Right lobe of liver (tissue), 6 donors: Measurements from ENCODE around the gene RAB43. TPM values are rescaled to one million over a fixed set of nuclear protein-coding genes. Genes with fewer than 3 reads are reported as not detected.
A peak's percentile ranks its signal among the peaks of the same experiment; 100 is the strongest.

Experiments used
- ATAC-seq, 4 donors: fragments of 200-7000 bp; cut with Tn5 transposase; one replicate each; pipeline ENCODE4 v1.9.1; 2020; ENCODE audit warnings: mild to moderate bottlenecking in 4 of 4, moderate library complexity in 4 of 4
- DNase-seq, 3 donors: peaks; one replicate each; pipeline ENCODE4 v3.0.0-alpha.2; 2020
- H3K27ac ChIP-seq, 3 donors: fragments of 200-600 bp; one replicate each; pipeline ENCODE4 v1.8.0; 2022
- H3K27me3 ChIP-seq, 2 donors: fragments of 200-600 bp; one replicate each; pipeline ENCODE4 v1.8.0; 2022
- H3K36me3 ChIP-seq, 4 donors: fragments of 200-600 bp; sonication (generic) in 1 of 4; one replicate each; pipeline versions ENCODE4 v1.5.1 to v1.8.0; 2017 to 2022; ENCODE audit warnings: control low read depth in 1 of 4
- H3K4me1 ChIP-seq, 4 donors: fragments of 200-600 bp; sonication (generic) in 1 of 4; one replicate each; pipeline versions ENCODE4 v1.5.1 to v1.8.0; 2017 to 2022; ENCODE audit warnings: control low read depth in 1 of 4
- H3K4me3 ChIP-seq, 3 donors: fragments of 200-600 bp; one replicate each; pipeline ENCODE4 v1.8.0; 2022
- H3K9me3 ChIP-seq, 4 donors: fragments of 200-600 bp; sonication (generic) in 1 of 4; one replicate each; pipeline versions ENCODE4 v1.5.1 to v1.8.0; 2017 to 2022; ENCODE audit warnings: control low read depth in 1 of 4
- POLR2A ChIP-seq: fragments of 450-650 bp; IDR thresholded peaks from one replicate; pipeline ENCODE4 v1.6.1; 2017; ENCODE audit warnings: antibody characterized with exemption, mild to moderate bottlenecking
- WGBS: methylation state at CpG from one replicate; pipeline ENCODE4 v1.1.6; 2018; ENCODE audit warnings: low coverage, low lambda C conversion rate; ENCODE audit not compliant: insufficient coverage; ENCODE audit errors: missing lambda C conversion rate; 5-methylcytosine and 5-hydroxymethylcytosine counted together
- intact Hi-C, 2 donors: fragments of 100-400 bp; cut with DNase I; formaldehyde crosslinking; loops; one replicate each; pipeline versions ENCODE4 v1.11.2 to v1.14.1; 2022
- total RNA-seq, 6 experiments: library from RNA; depleted of rRNA in 2 of 6; stranded (reverse); fragments of >200 nt in 2 of 6; fragmentation: NEBNext Ultra II Directional in 3 of 6; extraction: Animal tissue kit (Norgen Biotek cat#: 25700) in 3 of 6; gene quantifications; one replicate each; pipeline versions ENCODE4 v1.1.0 to v1.2.4, GENCODE V29; 2016 to 2023
- TF ChIP-seq, protein P1 (sequence below), 4 donors: fragments of 200-600 bp in 3 of 4; fragments of 450-650 bp in 1 of 4; IDR thresholded peaks; one replicate each; pipeline versions ENCODE4 v1.5.1 to v1.8.0; 2016 to 2022; ENCODE audit warnings: antibody characterized with exemption in 4 of 4, mild to moderate bottlenecking in 2 of 4
- donor health status: DM: no; HTN: yes; CAD: no.
- donor health status: DM: no; HTN: no; CAD: no.
- donor health status: DM: no; HTN: no; CAD: no.
- donor health status: DM: no; HTN: yes; CAD: no.
- donor health status: DM: no; HTN: yes; CAD: no.

The RAB43 gene
- total RNA-seq, 6 experiments from 2014 or later = 21.8 to 67.2 (median 38.5) TPM

DNA sequence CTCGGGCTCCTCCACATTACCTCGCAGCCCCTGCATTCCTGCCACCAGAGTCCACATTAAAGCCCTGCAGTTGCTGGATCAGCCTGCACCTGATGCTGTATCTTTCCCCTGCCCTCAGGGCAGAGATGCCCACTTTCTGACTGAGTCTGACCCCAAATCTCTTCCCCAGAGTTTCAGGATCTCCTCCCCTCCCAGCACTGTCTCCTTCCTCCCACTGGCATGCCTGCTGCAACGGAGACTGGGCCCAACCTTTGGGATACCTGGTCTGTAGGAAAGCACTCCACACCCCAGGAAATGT, 81.6 kb downstream of the RAB43 start:
- no peaks in the 10 kb centered on the region for H3K36me3 ChIP-seq
- H3K27ac ChIP-seq = no peak overlapping the region
- intact Hi-C loops = no loop called here
- H3K4me1 ChIP-seq = no peaks in the 10 kb centered on the region
- ATAC-seq (no peak), DNase-seq (no peak)
- H3K27me3 ChIP-seq = no peaks in the 10 kb centered on the region
- H3K9me3 ChIP-seq = no peaks in the 10 kb centered on the region
- TF ChIP-seq, protein P1, sequence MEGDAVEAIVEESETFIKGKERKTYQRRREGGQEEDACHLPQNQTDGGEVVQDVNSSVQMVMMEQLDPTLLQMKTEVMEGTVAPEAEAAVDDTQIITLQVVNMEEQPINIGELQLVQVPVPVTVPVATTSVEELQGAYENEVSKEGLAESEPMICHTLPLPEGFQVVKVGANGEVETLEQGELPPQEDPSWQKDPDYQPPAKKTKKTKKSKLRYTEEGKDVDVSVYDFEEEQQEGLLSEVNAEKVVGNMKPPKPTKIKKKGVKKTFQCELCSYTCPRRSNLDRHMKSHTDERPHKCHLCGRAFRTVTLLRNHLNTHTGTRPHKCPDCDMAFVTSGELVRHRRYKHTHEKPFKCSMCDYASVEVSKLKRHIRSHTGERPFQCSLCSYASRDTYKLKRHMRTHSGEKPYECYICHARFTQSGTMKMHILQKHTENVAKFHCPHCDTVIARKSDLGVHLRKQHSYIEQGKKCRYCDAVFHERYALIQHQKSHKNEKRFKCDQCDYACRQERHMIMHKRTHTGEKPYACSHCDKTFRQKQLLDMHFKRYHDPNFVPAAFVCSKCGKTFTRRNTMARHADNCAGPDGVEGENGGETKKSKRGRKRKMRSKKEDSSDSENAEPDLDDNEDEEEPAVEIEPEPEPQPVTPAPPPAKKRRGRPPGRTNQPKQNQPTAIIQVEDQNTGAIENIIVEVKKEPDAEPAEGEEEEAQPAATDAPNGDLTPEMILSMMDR (IDR thresholded peaks at IDR 0.05) = no peak
- TF ChIP-seq POLR2A = no peak
- 75% methylated on average over 2 of the region's 3 CpGs for WGBS
- no peak overlapping the region for H3K4me3 ChIP-seq

DNA sequence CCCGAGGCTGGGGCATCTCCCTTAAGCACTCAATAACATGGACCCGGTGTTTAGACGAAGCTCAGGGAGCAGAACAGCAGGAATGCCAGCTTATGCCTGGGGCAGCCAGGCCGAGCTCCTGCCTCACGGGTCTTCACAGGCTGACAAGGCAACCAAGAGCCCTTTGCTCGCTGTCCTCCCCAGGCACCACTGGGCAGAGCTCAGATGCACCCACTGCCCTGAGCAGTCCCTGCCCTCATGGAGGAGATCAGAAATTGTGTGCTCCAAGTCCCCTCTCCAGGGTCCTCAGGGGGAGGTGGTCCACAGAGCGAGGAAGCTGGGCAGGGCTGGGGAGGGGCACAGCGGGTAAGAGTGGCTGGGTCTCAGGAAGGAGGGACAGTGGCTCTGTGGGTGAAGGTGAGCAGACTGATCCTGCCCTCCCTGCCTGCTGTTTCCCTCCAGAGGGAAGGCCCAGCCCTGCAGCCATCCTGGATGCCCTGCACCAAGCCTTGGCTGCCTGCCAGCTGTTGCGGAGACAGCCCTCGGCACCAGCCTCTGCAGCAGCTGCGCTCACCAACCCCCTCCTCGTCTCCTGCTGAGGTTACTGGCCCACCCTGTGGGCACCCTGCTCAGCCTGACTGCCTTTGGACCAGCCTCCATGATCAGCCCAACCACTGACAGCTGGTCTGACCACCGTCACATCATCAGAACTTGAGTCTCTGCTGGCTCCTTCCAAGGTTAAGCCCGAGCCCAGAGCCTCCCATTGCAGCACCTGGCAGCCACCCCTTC, 82.1 kb downstream of the RAB43 start:
- Histone ChIP-seq H3K27me3 (no peaks in the 10 kb centered on the region), H3K9me3 (no peaks in the 10 kb centered on the region), H3K36me3 (no peaks in the 10 kb centered on the region), H3K4me3 (no peak overlapping the region), H3K4me1 (no peaks in the 10 kb centered on the region), H3K27ac (no peak overlapping the region)
- TF ChIP-seq, protein P1 (IDR thresholded peaks at IDR 0.05) = no peak
- TF ChIP-seq POLR2A = no peak
- intact Hi-C loops = no loop called here
- ATAC-seq (peak in 3 of 4 donors; percentile 17 to 33 (median 24)), DNase-seq (no peak)
- WGBS = no CpG with 5 or more reads among the region's 14 CpGs

DNA sequence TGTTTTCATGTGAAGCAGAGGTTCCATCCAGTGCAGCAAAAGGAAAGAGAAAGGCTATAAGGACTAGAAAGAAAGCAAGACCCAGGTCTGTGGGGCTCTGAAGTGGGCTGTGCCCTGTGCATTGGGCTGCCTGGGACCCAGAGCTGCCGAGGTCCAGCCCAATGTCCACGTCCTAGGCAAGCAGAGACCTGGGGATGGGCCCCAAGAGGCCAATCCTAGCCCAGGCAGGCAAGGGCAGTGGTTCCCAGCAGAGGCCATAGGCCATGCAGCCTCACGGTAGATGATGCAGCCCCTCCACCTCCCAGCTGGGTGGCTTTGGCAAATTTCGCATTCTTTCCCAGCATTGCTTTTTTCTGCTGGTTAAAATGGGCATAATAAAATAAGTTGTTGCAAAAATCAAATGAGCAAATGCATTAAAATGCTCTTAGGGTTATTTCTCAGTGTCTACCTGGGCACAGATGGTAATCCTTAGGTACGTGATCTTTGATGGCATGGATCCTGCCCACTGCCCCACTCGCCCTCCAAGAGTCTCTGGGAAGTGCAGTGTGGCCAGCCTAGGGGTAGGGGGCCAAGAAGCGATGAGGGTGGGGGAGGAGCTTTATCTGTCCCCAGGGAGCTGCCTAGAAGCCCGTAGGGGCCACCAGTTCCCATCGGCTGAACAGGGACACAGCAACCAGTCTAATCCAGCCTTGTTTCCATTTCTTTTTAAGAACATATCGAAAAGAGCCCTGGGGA, 83.3 kb downstream of the RAB43 start:
- DNase-seq = no peak
- no peaks in the 10 kb centered on the region for H3K27me3 ChIP-seq
- no peaks in the 10 kb centered on the region for H3K4me1 ChIP-seq
- H3K4me3 ChIP-seq = no peak overlapping the region
- 65% methylated on average over 5 of the region's 10 CpGs for WGBS
- intact Hi-C loops = no loop called here
- ATAC-seq = no peak
- H3K9me3 ChIP-seq = no peaks in the 10 kb centered on the region
- no peaks in the 10 kb centered on the region for H3K36me3 ChIP-seq
- TF ChIP-seq, protein P1 (IDR thresholded peaks at IDR 0.05) = no peak
- TF ChIP-seq POLR2A = no peak
- H3K27ac ChIP-seq = no peak overlapping the region

Other genes with a start within 250 kb of the RAB43 start
- 10 to 100 TPM; 28.5 to 36.9 (median 28.9) TPM for gene ACAD9, start 242.2 kb downstream of the RAB43 start, total RNA-seq
- gene CFAP92, start 127.7 kb downstream of the RAB43 start, total RNA-seq = under 1 TPM in 4 of 6 experiments, not detected in 2; 0.05 to 0.21 (median 0.08) TPM
- gene EFCC1, start 120.5 kb downstream of the RAB43 start, total RNA-seq = 1 to 10 TPM in 2 of 6 experiments, under 1 TPM in 4; 0.25 to 1.5 (median 0.39) TPM
- gene GP9, start 61.0 kb downstream of the RAB43 start, total RNA-seq = under 1 TPM in 1 of 6 experiments, not detected in 5; 0.50 TPM
- gene ISY1, start 39.3 kb upstream of the RAB43 start, total RNA-seq = 10 to 100 TPM in 2 of 6 experiments, 1 to 10 TPM in 4; 2.8 to 10.8 (median 8.9) TPM
- gene CNBP, start 62.1 kb upstream of the RAB43 start, total RNA-seq = 100 to 1,000 TPM; 164 to 222 (median 215) TPM
- 100 to 1,000 TPM in 5 of 6 experiments, 10 to 100 TPM in 1; 75.9 to 140 (median 119) TPM for gene COPG1, start 127.8 kb upstream of the RAB43 start, total RNA-seq
- gene HMCES, start 157.1 kb upstream of the RAB43 start, total RNA-seq = 10 to 100 TPM; 17.4 to 36.9 (median 20.1) TPM